HG02642 (cell line): ENCODE measurements around the gene UBE2J2.

ENCODE experiments used
- ATAC-seq: cut with Tn5 transposase; IDR thresholded peaks from one replicate; pipeline ENCODE4 v1.9.1; 2021; ENCODE audit warnings: mild to moderate bottlenecking; ENCODE audit not compliant: unreplicated experiment, poor library complexity

Gene UBE2J2

DNA sequence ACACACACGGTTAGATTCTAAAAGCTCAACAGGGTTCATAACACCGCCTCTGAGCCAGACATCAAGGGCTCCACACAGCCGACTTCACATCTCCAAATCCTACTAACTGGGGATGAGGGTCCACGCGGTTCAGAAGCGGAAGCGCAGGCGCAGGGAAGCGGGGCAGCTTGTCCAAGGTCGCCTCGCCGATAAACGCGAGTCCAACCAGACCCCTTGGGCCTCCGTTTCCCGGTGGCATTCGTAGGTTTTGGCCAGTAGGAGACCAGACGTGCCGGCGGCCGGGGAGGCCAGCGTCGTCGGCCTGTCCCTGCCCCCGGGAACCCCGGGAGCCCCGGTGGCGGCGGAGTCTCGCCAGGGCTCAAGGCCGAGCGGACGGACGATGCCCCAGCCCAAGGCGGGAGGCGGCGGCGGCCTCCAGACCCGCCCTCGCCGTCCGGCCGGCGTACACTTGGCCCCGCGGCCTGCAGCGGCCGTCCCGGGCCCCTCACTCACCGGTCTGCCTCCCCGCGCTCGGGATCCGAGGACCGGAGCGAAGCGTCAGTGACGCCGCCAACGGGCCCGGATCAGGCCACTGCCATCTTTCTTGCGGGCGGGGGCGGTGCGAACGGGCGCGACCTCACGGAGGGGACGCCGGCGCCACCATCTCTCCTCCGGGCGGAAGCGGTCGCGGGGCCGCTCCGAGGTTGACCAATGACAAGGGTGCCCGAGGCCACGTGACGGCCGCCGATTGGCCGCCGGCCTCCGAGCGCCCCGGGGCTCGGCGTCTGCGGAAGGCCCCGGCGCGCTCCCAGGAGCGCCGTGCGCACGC is 42.0 kb downstream of the UBE2J2 start, which contains the start of gene SDF4:
Gene SDF4 (minus strand): TSS at position 602 of the 808 bp plus-strand sequence. CDS start 3,229 bp downstream, outside the sequence.
- ATAC-seq = peak; percentile 92

- ATAC-seq = no peak
These were observed 42.8 kb downstream of the UBE2J2 start for GRCh38 chr1:1230656-1231399.

- no peak for ATAC-seq
These were observed 43.9 kb downstream of the UBE2J2 start for GRCh38 chr1:1229770-1230169.

DNA sequence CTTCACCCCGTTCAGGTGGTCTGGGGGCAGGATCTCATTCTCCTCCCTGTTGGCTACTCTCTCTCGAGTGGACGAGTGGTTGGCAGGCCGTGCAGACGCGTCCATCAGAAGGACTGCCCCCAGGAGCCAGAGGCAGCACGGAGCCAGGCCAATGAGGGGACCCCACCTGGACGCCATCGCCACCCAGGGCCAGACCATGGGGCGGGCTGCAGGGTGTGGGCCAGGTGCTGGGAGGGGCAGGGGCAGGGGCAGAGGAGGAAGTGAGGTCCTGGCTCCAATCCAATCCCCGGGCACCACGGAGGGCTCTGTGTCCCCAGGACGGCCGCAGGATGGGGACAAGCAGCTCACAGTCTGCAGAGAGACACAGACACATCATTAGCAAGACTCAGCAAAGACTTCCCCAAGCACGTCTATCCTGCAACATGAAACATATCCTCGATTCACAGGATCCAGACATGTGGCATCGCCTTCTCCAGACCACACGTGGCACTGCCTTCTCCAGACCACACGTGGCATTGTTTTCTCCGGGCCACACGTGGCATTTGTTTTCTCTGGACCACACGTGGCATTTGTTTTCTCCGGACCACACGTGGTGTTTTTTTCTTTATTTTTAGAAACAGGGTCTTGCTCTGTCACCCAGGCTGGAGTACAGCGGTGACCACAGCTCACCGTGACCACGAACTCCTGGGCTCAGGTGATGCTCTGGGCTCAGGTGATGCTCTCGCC is 44.9 kb downstream of the UBE2J2 start:
- no peak for ATAC-seq

- ATAC-seq = no peak
These were observed 45.5 kb downstream of the UBE2J2 start for GRCh38 chr1:1228187-1228586.

- ATAC-seq = no peak
These were observed 46.3 kb downstream of the UBE2J2 start for GRCh38 chr1:1227386-1227785.

GRCh38 chr1:1226566-1227362 is 46.9 kb downstream of the UBE2J2 start:
- ATAC-seq = no peak

GRCh38 chr1:1225913-1226312 is 47.7 kb downstream of the UBE2J2 start:
- ATAC-seq = no peak

DNA sequence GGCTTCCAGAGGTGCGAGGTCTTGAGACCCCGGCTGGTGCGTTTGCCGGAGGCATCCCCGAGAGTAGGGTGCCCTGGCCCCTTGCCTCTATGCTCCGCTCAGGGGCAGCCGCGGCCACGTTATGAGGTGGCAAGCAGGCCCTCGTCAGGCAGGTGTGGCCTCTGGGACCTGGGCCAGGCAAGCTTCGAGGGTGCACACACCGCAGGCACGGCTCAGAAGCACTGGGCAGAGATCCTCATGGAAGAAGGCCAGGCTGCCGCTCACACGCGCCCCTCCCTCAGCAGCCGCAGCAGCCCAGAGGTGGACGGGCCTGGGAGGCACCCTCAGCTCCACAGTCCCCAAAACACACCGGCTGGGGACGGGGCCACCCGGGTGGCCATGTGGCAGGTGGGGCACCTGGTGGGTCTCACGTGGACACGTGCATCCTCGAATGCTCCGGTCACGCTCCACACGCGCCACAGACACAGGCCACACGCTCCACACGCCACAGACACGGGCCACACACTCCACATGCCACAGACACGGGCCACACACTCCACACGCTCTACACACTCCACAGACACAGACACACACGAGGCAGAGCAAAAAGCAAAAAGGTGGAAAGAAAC is 48.3 kb downstream of the UBE2J2 start:
- ATAC-seq = no peak

- no peak for ATAC-seq
These were observed 49.8 kb downstream of the UBE2J2 start for GRCh38 chr1:1223891-1224290.

GRCh38 chr1:1223321-1223720 is 50.3 kb downstream of the UBE2J2 start:
- ATAC-seq = no peak

DNA sequence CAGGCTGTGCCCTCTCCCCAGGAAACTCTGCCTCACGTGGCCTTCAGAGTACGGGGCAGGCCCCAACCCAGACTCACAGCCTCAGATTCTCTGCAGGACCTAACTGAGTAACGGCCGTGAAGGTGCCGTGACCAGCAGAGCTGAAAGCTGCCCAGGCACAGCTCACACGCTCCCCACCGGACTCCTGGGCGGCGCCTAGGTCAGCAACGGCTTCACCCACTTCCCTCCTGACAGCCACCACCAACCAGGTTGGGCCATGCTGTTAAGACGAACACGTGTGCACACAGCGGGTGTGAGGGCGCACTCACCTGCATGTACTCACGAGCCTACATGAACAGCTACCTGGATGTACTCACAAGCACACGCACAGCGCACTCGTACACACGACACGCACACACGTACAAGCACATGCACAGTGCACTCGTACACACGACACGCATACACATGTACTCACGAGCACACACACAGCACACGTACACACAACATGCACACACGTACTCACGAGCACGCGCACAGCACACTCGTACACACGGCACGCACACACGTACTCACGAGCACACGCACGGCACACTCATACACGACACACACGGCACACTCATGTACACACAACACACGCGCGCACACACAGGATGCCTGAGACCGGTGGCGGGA is 51.0 kb downstream of the UBE2J2 start:
- ATAC-seq = no peak

DNA sequence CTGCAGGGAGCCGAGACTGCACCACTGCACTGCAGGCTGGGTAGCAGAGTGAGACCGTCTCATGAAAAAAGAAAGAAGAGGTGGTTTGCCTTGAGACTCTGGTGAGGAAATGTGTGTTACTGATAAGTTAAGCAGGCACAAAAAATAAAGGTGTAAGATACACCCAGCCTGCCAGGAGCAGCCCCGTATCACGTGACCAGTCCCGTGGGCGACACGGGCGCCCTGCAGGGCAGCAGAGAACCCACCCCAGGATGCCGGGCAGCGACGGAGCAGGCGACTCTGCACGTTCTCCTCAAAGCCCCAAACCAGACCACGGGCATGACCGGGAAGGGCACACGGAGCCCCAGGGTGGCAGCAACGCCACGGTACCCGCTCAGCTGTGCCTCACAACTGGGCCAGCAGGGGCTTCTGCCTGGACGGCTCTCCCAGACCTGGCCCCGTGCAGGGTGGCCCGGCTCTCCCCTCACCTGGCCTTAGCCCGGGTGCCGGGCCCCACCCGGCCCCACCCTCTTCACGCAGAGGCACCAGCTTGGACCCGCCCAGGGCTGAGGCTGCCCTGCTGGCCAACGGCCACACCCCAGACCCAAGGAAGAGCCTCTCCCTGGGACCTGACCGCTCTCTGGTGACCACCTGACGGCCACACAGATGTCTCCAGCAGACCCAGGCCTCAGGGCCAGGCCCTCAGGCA is 51.6 kb downstream of the UBE2J2 start:
- no peak for ATAC-seq

DNA sequence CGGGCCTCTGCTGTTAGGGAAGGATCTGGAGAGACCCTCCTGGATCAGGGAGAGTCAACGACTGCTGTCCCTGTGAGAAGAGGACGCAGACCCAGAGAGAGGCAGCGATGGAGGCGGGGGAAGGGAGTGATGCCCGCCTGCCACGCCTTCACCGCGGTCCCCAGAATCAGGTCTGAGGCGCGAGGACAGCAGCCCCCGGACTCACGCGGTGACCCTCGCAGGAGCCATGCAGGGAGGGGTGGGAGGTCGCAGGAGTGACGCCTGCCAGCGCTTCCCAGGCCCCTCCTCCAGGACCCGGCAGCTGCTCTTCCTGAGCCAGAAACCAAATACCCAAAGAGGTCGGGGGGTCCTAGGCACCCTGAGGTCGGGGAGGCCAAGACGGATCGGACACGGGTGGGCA is 53.5 kb downstream of the UBE2J2 start:
- ATAC-seq = no peak

DNA sequence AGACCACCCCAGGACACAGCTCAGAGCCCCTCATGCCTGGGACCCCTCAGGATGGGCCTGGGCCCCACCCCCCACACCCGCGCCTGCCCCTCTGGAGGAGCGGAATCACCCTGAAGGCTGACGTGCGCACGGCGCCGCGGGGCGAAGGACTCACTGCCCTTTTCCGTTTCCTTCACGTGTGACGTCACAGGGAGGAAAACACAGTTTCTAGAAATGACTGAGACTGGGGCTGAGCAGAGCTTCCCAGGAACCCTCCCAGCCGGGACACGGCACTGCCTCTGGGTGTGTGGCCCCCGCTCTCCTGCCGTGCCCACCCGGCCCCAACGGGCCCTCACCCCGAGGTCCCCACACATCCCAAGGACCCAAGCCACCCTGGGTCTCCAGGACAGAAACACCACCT is 54.3 kb downstream of the UBE2J2 start:
- no peak for ATAC-seq

GRCh38 chr1:1218524-1219200 is 55.0 kb downstream of the UBE2J2 start:
- ATAC-seq = no peak

DNA sequence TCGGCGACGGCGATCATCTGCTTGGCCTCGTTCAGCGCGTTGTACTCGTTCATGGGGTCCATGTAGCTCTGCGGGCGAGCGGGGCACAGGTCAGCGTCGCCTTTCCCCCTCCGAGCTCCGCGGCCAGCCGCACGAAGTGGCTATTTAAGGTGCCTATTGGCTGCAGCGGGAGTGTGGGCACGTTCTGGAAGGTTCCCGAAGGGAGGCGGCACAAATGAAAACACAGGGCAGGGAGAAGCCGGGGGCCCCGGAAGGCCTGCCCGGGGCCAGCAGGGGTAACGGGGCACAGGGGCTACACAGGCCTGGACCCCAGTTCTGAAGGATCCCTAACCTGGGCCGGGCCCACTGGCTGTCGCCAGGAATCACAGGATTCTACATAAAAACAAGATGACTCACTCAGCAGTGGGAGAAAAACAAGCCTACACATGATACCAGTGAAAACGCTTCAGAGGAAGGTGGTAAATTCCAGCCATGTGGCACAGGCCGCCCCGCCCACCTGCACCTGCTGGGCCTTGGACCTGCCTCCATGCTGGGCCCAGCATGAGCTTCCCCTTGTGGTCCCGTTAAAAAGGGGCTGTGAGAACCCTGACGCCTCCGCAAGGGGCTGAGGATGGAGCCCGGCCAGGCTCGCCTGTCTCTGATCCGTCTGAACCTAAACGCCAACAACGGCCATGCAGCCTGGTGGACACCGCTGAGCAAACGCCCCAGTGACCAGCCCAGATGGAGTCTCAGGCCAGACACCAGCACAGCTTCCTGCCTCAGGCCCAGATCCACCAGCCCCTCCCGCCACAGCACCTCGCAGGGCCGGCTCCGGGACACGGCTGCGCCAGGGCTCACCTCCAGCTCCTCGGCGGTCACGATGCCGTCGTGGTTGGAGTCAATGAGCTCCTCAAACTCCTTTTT is 55.8 kb downstream of the UBE2J2 start:
- no peak for ATAC-seq
